HepG2 (cell line): ENCODE data around the gene SERBP1. TPM values are rescaled to one million over a fixed set of nuclear protein-coding genes. Genes with fewer than 3 reads are reported as not detected.

Source experiments
- ATAC-seq: fragments of 200-7000 bp; cut with Tn5 transposase; 3 replicates; pipeline ENCODE4 v1.9.1; 2020; ENCODE audit warnings: mild to moderate bottlenecking, moderate library complexity
- BruUV-seq: library from RNA; stranded (reverse); fragments of 400-500 nt; replicated peaks from 2 replicates; lab custom pipeline; 2021; lab: Mats Ljungman, UMichigan
- CTCF ChIA-PET: fragments of 300-600 bp; formaldehyde crosslinking; extraction: SDS; loops from one replicate; lab custom pipeline; 2021; ENCODE audit warnings: low total read pairs, inconsistent platforms, low intra/inter-chr PET ratio; lab: Yijun Ruan, JAX
- POLR2A ChIA-PET: fragments of 350-600 bp; sonication (Branson Sonifier 250); formaldehyde crosslinking; loops from one replicate; lab custom pipeline; 2020; ENCODE audit warnings: antibody characterized with exemption, inconsistent platforms; lab: Yijun Ruan, JAX
- DNase-seq: peaks from one replicate; pipeline ENCODE4 v3.0.0-alpha.2; 2015; ENCODE audit warnings: low spot score
- FAIRE-seq: peaks from 3 replicates; lab custom pipeline; 2011; peaks lifted over from hg19 to GRCh38; lab: Jason Lieb, UNC
- H2AFZ ChIP-seq: one replicate; pipeline ENCODE4 v1.6.1; 2011; ENCODE audit warnings: low read length, inconsistent platforms
- H3K27ac ChIP-seq: fragments of 300-600 bp; 3 replicates; pipeline ENCODE4 v1.8.0; 2011; ENCODE audit warnings: mixed run types, mild to moderate bottlenecking, mixed read lengths, low read length, inconsistent platforms; ENCODE audit not compliant: insufficient read depth; ENCODE audit errors: extremely low read length
- H3K27me3 ChIP-seq, 2 experiments: fragments of 200-600 bp in 1 of 2; 2 replicates in 1 of 2; 3 replicates in 1 of 2; pipeline versions ENCODE4 v1.6.0 to v1.8.0; 2011; ENCODE audit warnings: low read length in 2 of 2, mild to moderate bottlenecking in 2 of 2, moderate library complexity in 2 of 2, inconsistent platforms in 1 of 2; ENCODE audit not compliant: insufficient read depth in 2 of 2, control insufficient read depth in 1 of 2
- H3K36me3 ChIP-seq, 2 experiments: fragments of 200-600 bp in 1 of 2; replicated peaks in 1 of 2; 2 replicates in 1 of 2; 3 replicates in 1 of 2; pipeline versions ENCODE4 v1.5.1 to v1.8.0; 2011; ENCODE audit warnings: low read length in 2 of 2, inconsistent platforms in 1 of 2; ENCODE audit not compliant: insufficient read depth in 2 of 2, control insufficient read depth in 1 of 2
- H3K4me1 ChIP-seq: 2 replicates; pipeline ENCODE4 v1.5.1; 2012; ENCODE audit warnings: low read length, inconsistent platforms; ENCODE audit not compliant: insufficient read depth
- H3K4me2 ChIP-seq: 2 replicates; pipeline ENCODE4 v1.6.0; 2011; ENCODE audit warnings: low read depth, low read length, inconsistent platforms
- H3K4me3 ChIP-seq, 3 experiments: fragments of 200-600 bp in 1 of 3; sonication (generic), shearing (Covaris generic) in 1 of 3; replicated peaks in 1 of 3; 2 replicates each; pipeline ENCODE4 v1.5.1; 2011 to 2016; ENCODE audit warnings: low read length in 3 of 3, inconsistent platforms in 2 of 3, low read depth in 2 of 3, mild to moderate bottlenecking in 2 of 3, control low read depth in 1 of 3, mixed read lengths in 1 of 3; ENCODE audit not compliant: insufficient read depth in 1 of 3
- H3K79me2 ChIP-seq: one replicate; pipeline ENCODE4 v1.6.1; 2011; ENCODE audit warnings: low read length, inconsistent platforms; ENCODE audit not compliant: insufficient read depth
- H3K9ac ChIP-seq: 2 replicates; pipeline ENCODE4 v1.6.0; 2011; ENCODE audit warnings: mild to moderate bottlenecking, low read depth, low read length, inconsistent platforms; ENCODE audit not compliant: insufficient read depth
- H3K9me3 ChIP-seq: 2 replicates; pipeline ENCODE4 v1.5.1; 2012; ENCODE audit warnings: mild to moderate bottlenecking, low read length
- H4K20me1 ChIP-seq: 2 replicates; pipeline ENCODE4 v1.6.0; 2011; ENCODE audit warnings: inconsistent platforms, mild to moderate bottlenecking, low read length, moderate library complexity; ENCODE audit not compliant: insufficient read depth
- KLF12 ChIP-seq: sonication (generic); formaldehyde crosslinking; IDR thresholded peaks from 2 replicates; pipeline ENCODE4 v1.4.0; 2020; ENCODE audit warnings: missing genetic modification reagents, borderline replicate concordance
- U2AF2 ChIP-seq: fragments of 200-400 bp; formaldehyde crosslinking; IDR thresholded peaks from 2 replicates; pipeline ENCODE4 v1.6.1; 2017; ENCODE audit warnings: low read depth, mild to moderate bottlenecking, low read length
- YEATS2 ChIP-seq: sonication (generic); formaldehyde crosslinking; IDR thresholded peaks from 2 replicates; pipeline ENCODE4 v1.4.0; 2020; ENCODE audit warnings: missing genetic modification reagents, borderline replicate concordance
- WGBS: methylation state at CpG from one replicate; pipeline ENCODE4 v1.1.6; 2017; ENCODE audit warnings: low lambda C conversion rate; 5-methylcytosine and 5-hydroxymethylcytosine counted together
- in situ Hi-C: cut with HindIII; loops from 2 replicates; pipeline ENCODE4 v1.10.0; 2017; ENCODE audit warnings: low pct_unique_long_range_greater_than_20kb; ENCODE audit not compliant: extremely low pct_ligation_motif_present
- intact Hi-C: fragments of 100-400 bp; cut with micrococcal nuclease; formaldehyde crosslinking; loops from one replicate; pipeline ENCODE4 v1.10.0; 2022; ENCODE audit not compliant: unreplicated experiment
- polyA plus RNA-seq, 8 experiments: library from polyadenylated mRNA; depleted of rRNA in 3 of 8; stranded (reverse) in 7 of 8; unstranded in 1 of 8; fragments of >200 nt; fragmentation: Illumina TruSeq in 4 of 8; extraction: Trizol in 4 of 8; gene quantifications; 2 replicates each; pipeline versions ENCODE4 v1.2.1 to v1.2.3, GENCODE V29; 2011 to 2016; ENCODE audit warnings: low read depth in 4 of 8, missing spikeins in 1 of 8, mixed read lengths in 1 of 8; ENCODE audit not compliant: insufficient read depth in 1 of 8
- total RNA-seq, 5 experiments: library from RNA; depleted of rRNA; stranded (reverse); fragments of >200 nt; fragmentation: Illumina TruSeq; extraction: Trizol; gene quantifications; 2 replicates each; pipeline ENCODE4 v1.2.3, GENCODE V29; 2016; ENCODE audit warnings: low read depth in 1 of 5
- TF ChIP-seq, protein P1 (sequence below): sonication (generic); formaldehyde crosslinking; conservative IDR thresholded peaks from 2 replicates; pipeline ENCODE4 v1.4.0; 2020; ENCODE audit warnings: missing genetic modification reagents
- TF ChIP-seq, protein P2 (sequence below): sonication (generic); formaldehyde crosslinking; IDR thresholded peaks from 2 replicates; pipeline ENCODE4 v1.4.0; 2020; ENCODE audit warnings: missing genetic modification reagents

The SERBP1 gene
- total and polyA plus RNA-seq, 2 of the 13 experiments (the other 11 are each of a cell fraction or from before 2014, with no cell fraction given), result 175 to 281 TPM

DNA sequence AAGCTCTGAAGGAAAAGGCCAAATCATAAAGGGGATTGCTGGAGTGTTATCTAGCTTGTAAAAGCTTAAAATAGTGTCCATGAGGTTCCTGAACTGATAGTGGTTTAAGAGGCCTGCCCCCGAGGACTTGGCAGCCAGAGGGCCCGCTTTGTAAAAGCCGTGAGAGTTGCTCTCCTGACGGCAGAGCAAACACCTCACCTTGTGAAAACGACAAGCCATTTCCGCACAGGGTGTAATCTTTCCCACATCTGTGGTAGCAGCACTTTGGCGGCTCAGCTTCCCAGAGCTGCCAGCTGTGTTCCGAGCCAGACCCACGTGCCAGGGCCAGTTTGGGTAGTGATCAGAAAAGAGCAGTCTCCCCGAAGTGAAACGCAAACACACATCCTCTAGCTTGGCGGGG is 37.0 kb downstream of the SERBP1 start (continued):
- TF ChIP-seq U2AF2, result no peak
- no peak for TF ChIP-seq KLF12 (CRISPR knock-in tag)
- TF ChIP-seq, all 625 proteins: peak for 0

DNA sequence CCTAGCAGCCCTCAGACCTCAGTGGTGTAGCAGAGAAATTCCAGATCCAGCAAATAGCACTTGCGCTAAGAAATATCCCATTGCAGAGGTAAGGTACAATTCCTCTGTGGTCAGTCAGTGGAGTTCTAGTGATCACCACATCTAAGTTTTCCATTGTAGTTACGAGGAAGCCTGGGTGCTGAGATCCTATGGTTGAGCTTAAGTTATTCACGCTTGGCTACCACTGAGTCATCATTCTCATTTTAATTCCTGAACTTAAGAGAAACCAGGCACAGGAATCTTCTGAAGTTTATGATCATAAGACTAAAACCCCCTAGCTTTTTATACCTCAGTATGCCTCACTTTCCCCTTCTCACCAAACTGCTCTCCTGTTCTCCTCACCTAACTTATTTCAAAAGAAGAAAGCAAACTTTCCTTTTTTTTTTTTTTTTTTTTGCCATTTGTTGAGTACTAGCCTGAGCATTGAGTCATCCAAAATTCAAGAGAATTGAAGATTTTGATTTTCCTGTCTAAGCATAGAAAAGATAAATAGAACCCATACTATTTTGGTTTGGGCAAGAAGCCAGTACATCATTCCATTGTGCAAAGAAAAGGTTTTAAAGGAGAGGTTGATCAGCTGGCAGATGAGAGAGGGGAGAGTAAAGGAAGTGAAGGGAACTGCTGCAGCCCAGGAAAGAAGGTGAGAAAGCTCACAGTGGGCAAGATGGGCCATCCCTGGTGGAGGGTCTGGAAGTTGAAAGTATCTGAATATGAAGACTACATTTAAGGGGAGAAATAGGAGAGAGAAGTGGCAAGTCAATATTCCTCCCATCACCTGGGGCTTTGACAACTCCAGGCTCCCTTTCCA is 39.9 kb downstream of the SERBP1 start:
- no peak for ATAC-seq
- Histone ChIP-seq H4K20me1 (no peaks in the 10 kb centered on the region), H3K4me2 (no peak overlapping the region), H3K4me1 (no peaks in the 10 kb centered on the region), H3K27me3 (no peaks in the 10 kb centered on the region), H3K79me2 (no peaks in the 10 kb centered on the region), H2AFZ (no peak overlapping the region), H3K4me3 (no peak overlapping the region), H3K36me3 (no peaks in the 10 kb centered on the region), H3K9ac (no peak overlapping the region), H3K9me3 (peaks cover 4% of the 10 kb centered on the region; the same call in 1 of the 2 replicates), H3K27ac (no peak overlapping the region)
- intact Hi-C loops, result no loop called here
- no TSS peak for BruUV-seq
- POLR2A ChIA-PET, result no interaction called here
- 92% methylated on average over 3 of the region's 3 CpGs for WGBS
- CTCF ChIA-PET, result no interaction called here
- in situ Hi-C loops, result no loop called here
- FAIRE-seq, result no peak
- TF ChIP-seq, protein P1, sequence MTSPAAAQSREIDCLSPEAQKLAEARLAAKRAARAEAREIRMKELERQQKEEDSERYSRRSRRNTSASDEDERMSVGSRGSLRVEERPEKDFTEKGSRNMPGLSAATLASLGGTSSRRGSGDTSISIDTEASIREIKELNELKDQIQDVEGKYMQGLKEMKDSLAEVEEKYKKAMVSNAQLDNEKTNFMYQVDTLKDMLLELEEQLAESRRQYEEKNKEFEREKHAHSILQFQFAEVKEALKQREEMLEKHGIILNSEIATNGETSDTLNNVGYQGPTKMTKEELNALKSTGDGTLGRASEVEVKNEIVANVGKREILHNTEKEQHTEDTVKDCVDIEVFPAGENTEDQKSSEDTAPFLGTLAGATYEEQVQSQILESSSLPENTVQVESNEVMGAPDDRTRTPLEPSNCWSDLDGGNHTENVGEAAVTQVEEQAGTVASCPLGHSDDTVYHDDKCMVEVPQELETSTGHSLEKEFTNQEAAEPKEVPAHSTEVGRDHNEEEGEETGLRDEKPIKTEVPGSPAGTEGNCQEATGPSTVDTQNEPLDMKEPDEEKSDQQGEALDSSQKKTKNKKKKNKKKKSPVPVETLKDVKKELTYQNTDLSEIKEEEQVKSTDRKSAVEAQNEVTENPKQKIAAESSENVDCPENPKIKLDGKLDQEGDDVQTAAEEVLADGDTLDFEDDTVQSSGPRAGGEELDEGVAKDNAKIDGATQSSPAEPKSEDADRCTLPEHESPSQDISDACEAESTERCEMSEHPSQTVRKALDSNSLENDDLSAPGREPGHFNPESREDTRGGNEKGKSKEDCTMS (CRISPR knock-in tag), result no peak
- TF ChIP-seq, protein P2, sequence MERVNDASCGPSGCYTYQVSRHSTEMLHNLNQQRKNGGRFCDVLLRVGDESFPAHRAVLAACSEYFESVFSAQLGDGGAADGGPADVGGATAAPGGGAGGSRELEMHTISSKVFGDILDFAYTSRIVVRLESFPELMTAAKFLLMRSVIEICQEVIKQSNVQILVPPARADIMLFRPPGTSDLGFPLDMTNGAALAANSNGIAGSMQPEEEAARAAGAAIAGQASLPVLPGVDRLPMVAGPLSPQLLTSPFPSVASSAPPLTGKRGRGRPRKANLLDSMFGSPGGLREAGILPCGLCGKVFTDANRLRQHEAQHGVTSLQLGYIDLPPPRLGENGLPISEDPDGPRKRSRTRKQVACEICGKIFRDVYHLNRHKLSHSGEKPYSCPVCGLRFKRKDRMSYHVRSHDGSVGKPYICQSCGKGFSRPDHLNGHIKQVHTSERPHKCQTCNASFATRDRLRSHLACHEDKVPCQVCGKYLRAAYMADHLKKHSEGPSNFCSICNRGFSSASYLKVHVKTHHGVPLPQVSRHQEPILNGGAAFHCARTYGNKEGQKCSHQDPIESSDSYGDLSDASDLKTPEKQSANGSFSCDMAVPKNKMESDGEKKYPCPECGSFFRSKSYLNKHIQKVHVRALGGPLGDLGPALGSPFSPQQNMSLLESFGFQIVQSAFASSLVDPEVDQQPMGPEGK (CRISPR knock-in tag), result no peak
- no peak for TF ChIP-seq YEATS2
- no peak for DNase-seq
